HepG2 (cell line): ENCODE measurements around the gene GLE1. TPM values are rescaled to one million over a fixed set of nuclear protein-coding genes. Genes with fewer than 3 reads are reported as not detected.

Source experiments
- ATAC-seq: fragments of 200-7000 bp; cut with Tn5 transposase; 3 replicates; pipeline ENCODE4 v1.9.1; 2020; ENCODE audit warnings: mild to moderate bottlenecking, moderate library complexity
- BruUV-seq: library from RNA; stranded (reverse); fragments of 400-500 nt; replicated peaks from 2 replicates; lab custom pipeline; 2021; lab: Mats Ljungman, UMichigan
- CTCF ChIA-PET: fragments of 300-600 bp; formaldehyde crosslinking; extraction: SDS; loops from one replicate; lab custom pipeline; 2021; ENCODE audit warnings: low total read pairs, inconsistent platforms, low intra/inter-chr PET ratio; lab: Yijun Ruan, JAX
- POLR2A ChIA-PET: fragments of 350-600 bp; sonication (Branson Sonifier 250); formaldehyde crosslinking; loops from one replicate; lab custom pipeline; 2020; ENCODE audit warnings: antibody characterized with exemption, inconsistent platforms; lab: Yijun Ruan, JAX
- DNase-seq: peaks from one replicate; pipeline ENCODE4 v3.0.0-alpha.2; 2015; ENCODE audit warnings: low spot score
- FAIRE-seq: peaks from 3 replicates; lab custom pipeline; 2011; peaks lifted over from hg19 to GRCh38; lab: Jason Lieb, UNC
- H2AFZ ChIP-seq: one replicate; pipeline ENCODE4 v1.6.1; 2011; ENCODE audit warnings: low read length, inconsistent platforms
- H3K27ac ChIP-seq: fragments of 300-600 bp; 3 replicates; pipeline ENCODE4 v1.8.0; 2011; ENCODE audit warnings: mixed run types, mild to moderate bottlenecking, mixed read lengths, low read length, inconsistent platforms; ENCODE audit not compliant: insufficient read depth; ENCODE audit errors: extremely low read length
- H3K27me3 ChIP-seq, 2 experiments: fragments of 200-600 bp in 1 of 2; 2 replicates in 1 of 2; 3 replicates in 1 of 2; pipeline versions ENCODE4 v1.6.0 to v1.8.0; 2011; ENCODE audit warnings: low read length in 2 of 2, mild to moderate bottlenecking in 2 of 2, moderate library complexity in 2 of 2, inconsistent platforms in 1 of 2; ENCODE audit not compliant: insufficient read depth in 2 of 2, control insufficient read depth in 1 of 2
- H3K36me3 ChIP-seq, 2 experiments: fragments of 200-600 bp in 1 of 2; replicated peaks in 1 of 2; 2 replicates in 1 of 2; 3 replicates in 1 of 2; pipeline versions ENCODE4 v1.5.1 to v1.8.0; 2011; ENCODE audit warnings: low read length in 2 of 2, inconsistent platforms in 1 of 2; ENCODE audit not compliant: insufficient read depth in 2 of 2, control insufficient read depth in 1 of 2
- H3K4me1 ChIP-seq: 2 replicates; pipeline ENCODE4 v1.5.1; 2012; ENCODE audit warnings: low read length, inconsistent platforms; ENCODE audit not compliant: insufficient read depth
- H3K4me2 ChIP-seq: 2 replicates; pipeline ENCODE4 v1.6.0; 2011; ENCODE audit warnings: low read depth, low read length, inconsistent platforms
- H3K4me3 ChIP-seq, 3 experiments: fragments of 200-600 bp in 1 of 3; sonication (generic), shearing (Covaris generic) in 1 of 3; replicated peaks in 1 of 3; 2 replicates each; pipeline ENCODE4 v1.5.1; 2011 to 2016; ENCODE audit warnings: low read length in 3 of 3, inconsistent platforms in 2 of 3, low read depth in 2 of 3, mild to moderate bottlenecking in 2 of 3, control low read depth in 1 of 3, mixed read lengths in 1 of 3; ENCODE audit not compliant: insufficient read depth in 1 of 3
- H3K79me2 ChIP-seq: one replicate; pipeline ENCODE4 v1.6.1; 2011; ENCODE audit warnings: low read length, inconsistent platforms; ENCODE audit not compliant: insufficient read depth
- H3K9ac ChIP-seq: 2 replicates; pipeline ENCODE4 v1.6.0; 2011; ENCODE audit warnings: mild to moderate bottlenecking, low read depth, low read length, inconsistent platforms; ENCODE audit not compliant: insufficient read depth
- H3K9me3 ChIP-seq: 2 replicates; pipeline ENCODE4 v1.5.1; 2012; ENCODE audit warnings: mild to moderate bottlenecking, low read length
- H4K20me1 ChIP-seq: 2 replicates; pipeline ENCODE4 v1.6.0; 2011; ENCODE audit warnings: inconsistent platforms, mild to moderate bottlenecking, low read length, moderate library complexity; ENCODE audit not compliant: insufficient read depth
- ELF3 ChIP-seq: IDR thresholded peaks from 2 replicates; pipeline ENCODE4 v1.6.1; 2016; ENCODE audit warnings: missing genetic modification reagents, missing compliant biosample characterization
- KDM6A ChIP-seq: IDR thresholded peaks from 2 replicates; pipeline ENCODE4 v1.6.1; 2016; ENCODE audit warnings: low read depth
- PITX1 ChIP-seq: sonication (generic); formaldehyde crosslinking; IDR thresholded peaks from 2 replicates; pipeline ENCODE4 v1.5.1; 2020; ENCODE audit warnings: mild to moderate bottlenecking, missing genetic modification reagents
- PPARG ChIP-seq: conservative IDR thresholded peaks from 2 replicates; pipeline ENCODE4 v1.6.1; 2016; ENCODE audit warnings: missing biosample characterization, missing genetic modification reagents
- RARG ChIP-seq: sonication (generic); formaldehyde crosslinking; IDR thresholded peaks from 2 replicates; pipeline ENCODE4 v1.4.0; 2020; ENCODE audit warnings: low read depth, mild to moderate bottlenecking, missing genetic modification reagents
- RXRB ChIP-seq: IDR thresholded peaks from 2 replicates; pipeline ENCODE4 v1.6.1; 2016; ENCODE audit warnings: borderline replicate concordance, missing genetic modification reagents, missing compliant biosample characterization
- TAF1 ChIP-seq: sonication (generic); formaldehyde crosslinking; IDR thresholded peaks from 2 replicates; pipeline ENCODE4 v1.4.0; 2020; ENCODE audit warnings: missing genetic modification reagents
- TGIF2 ChIP-seq: IDR thresholded peaks from 2 replicates; pipeline ENCODE4 v1.6.1; 2016; ENCODE audit warnings: control low read depth, missing compliant biosample characterization
- ZFP36L1 ChIP-seq: sonication (generic); formaldehyde crosslinking; IDR thresholded peaks from 2 replicates; pipeline ENCODE4 v1.8.0; 2022; ENCODE audit warnings: mild to moderate bottlenecking, missing genetic modification reagents, moderate library complexity
- ZIK1 ChIP-seq: sonication (generic); formaldehyde crosslinking; IDR thresholded peaks from 2 replicates; pipeline ENCODE4 v1.5.0; 2020; ENCODE audit warnings: mild to moderate bottlenecking, low read depth, missing genetic modification reagents, borderline replicate concordance
- ZNF101 ChIP-seq: sonication (generic); formaldehyde crosslinking; IDR thresholded peaks from 2 replicates; pipeline ENCODE4 v1.4.0; 2020; ENCODE audit warnings: mild to moderate bottlenecking, low read depth, missing genetic modification reagents, borderline replicate concordance
- ZNF225 ChIP-seq: sonication (generic); formaldehyde crosslinking; IDR thresholded peaks from 2 replicates; pipeline ENCODE4 v1.4.0; 2020; ENCODE audit warnings: mild to moderate bottlenecking, missing genetic modification reagents
- ZNF251 ChIP-seq: sonication (generic); formaldehyde crosslinking; IDR thresholded peaks from 2 replicates; pipeline ENCODE4 v1.9.0; 2021; ENCODE audit warnings: mild to moderate bottlenecking, missing genetic modification reagents
- ZNF441 ChIP-seq: sonication (generic); formaldehyde crosslinking; IDR thresholded peaks from 2 replicates; pipeline ENCODE4 v1.7.0; 2021; ENCODE audit warnings: missing genetic modification reagents, borderline replicate concordance
- ZNF570 ChIP-seq: sonication (generic); formaldehyde crosslinking; IDR thresholded peaks from 2 replicates; pipeline ENCODE4 v1.4.0; 2020; ENCODE audit warnings: mild to moderate bottlenecking, missing genetic modification reagents, borderline replicate concordance
- ZNF749 ChIP-seq: sonication (generic); formaldehyde crosslinking; IDR thresholded peaks from 2 replicates; pipeline ENCODE4 v1.8.0; 2022; ENCODE audit warnings: mild to moderate bottlenecking, missing genetic modification reagents, moderate library complexity, borderline replicate concordance
- WGBS: methylation state at CpG from one replicate; pipeline ENCODE4 v1.1.6; 2017; ENCODE audit warnings: low lambda C conversion rate; 5-methylcytosine and 5-hydroxymethylcytosine counted together
- in situ Hi-C: cut with HindIII; loops from 2 replicates; pipeline ENCODE4 v1.10.0; 2017; ENCODE audit warnings: low pct_unique_long_range_greater_than_20kb; ENCODE audit not compliant: extremely low pct_ligation_motif_present
- intact Hi-C: fragments of 100-400 bp; cut with micrococcal nuclease; formaldehyde crosslinking; loops from one replicate; pipeline ENCODE4 v1.10.0; 2022; ENCODE audit not compliant: unreplicated experiment
- polyA plus RNA-seq, 8 experiments: library from polyadenylated mRNA; depleted of rRNA in 3 of 8; stranded (reverse) in 7 of 8; unstranded in 1 of 8; fragments of >200 nt; fragmentation: Illumina TruSeq in 4 of 8; extraction: Trizol in 4 of 8; gene quantifications; 2 replicates each; pipeline versions ENCODE4 v1.2.1 to v1.2.3, GENCODE V29; 2011 to 2016; ENCODE audit warnings: low read depth in 4 of 8, missing spikeins in 1 of 8, mixed read lengths in 1 of 8; ENCODE audit not compliant: insufficient read depth in 1 of 8
- total RNA-seq, 5 experiments: library from RNA; depleted of rRNA; stranded (reverse); fragments of >200 nt; fragmentation: Illumina TruSeq; extraction: Trizol; gene quantifications; 2 replicates each; pipeline ENCODE4 v1.2.3, GENCODE V29; 2016; ENCODE audit warnings: low read depth in 1 of 5
- TF ChIP-seq, protein P1 (sequence below): sonication (generic); formaldehyde crosslinking; conservative IDR thresholded peaks from 2 replicates; pipeline ENCODE4 v1.8.0; 2022; ENCODE audit warnings: low read depth, missing genetic modification reagents
- TF ChIP-seq, protein P2 (sequence below): sonication (generic); formaldehyde crosslinking; conservative IDR thresholded peaks from 2 replicates; pipeline ENCODE4 v1.8.0; 2022; ENCODE audit warnings: missing genetic modification reagents

The GLE1 gene
- total and polyA plus RNA-seq, 2 of the 13 experiments (the other 11 are each of a cell fraction or from before 2014, with no cell fraction given): 14.7 to 28.8 TPM

DNA sequence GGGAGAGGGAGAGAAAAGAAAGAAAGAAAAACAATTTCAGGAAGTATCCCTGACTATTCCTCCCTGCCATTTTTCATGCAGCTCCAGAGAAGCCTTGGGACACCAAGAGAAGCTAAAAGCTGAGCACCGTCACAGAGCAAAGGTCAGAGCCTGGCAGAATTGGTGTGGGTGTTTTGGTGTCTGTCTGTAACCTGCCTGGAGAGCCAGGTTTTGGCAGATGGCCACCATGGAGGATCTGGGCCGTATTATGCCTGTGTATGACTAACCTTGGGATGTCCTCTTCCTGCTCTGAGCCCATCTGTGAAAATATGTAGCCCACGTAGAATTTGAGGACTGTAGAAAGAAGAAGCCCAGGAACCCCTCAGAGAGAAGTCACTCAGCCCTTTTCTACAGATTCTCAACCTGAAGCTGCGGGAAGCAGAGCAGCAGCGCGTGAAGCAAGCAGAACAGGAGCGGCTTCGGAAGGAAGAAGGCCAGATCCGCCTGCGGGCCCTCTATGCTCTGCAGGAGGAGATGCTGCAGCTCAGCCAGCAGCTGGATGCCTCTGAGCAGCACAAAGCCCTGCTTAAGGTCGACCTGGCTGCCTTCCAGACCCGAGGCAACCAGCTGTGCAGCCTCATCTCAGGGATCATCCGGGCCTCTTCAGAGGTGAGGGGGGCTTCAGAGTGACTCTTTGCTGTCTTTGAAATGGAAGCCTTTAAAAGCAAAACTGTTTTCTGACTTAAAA, 18.8 kb downstream of the GLE1 start (continued):
- TF ChIP-seq, protein P1, sequence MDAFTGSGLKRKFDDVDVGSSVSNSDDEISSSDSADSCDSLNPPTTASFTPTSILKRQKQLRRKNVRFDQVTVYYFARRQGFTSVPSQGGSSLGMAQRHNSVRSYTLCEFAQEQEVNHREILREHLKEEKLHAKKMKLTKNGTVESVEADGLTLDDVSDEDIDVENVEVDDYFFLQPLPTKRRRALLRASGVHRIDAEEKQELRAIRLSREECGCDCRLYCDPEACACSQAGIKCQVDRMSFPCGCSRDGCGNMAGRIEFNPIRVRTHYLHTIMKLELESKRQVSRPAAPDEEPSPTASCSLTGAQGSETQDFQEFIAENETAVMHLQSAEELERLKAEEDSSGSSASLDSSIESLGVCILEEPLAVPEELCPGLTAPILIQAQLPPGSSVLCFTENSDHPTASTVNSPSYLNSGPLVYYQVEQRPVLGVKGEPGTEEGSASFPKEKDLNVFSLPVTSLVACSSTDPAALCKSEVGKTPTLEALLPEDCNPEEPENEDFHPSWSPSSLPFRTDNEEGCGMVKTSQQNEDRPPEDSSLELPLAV: no peak
- TF ChIP-seq, protein P2, sequence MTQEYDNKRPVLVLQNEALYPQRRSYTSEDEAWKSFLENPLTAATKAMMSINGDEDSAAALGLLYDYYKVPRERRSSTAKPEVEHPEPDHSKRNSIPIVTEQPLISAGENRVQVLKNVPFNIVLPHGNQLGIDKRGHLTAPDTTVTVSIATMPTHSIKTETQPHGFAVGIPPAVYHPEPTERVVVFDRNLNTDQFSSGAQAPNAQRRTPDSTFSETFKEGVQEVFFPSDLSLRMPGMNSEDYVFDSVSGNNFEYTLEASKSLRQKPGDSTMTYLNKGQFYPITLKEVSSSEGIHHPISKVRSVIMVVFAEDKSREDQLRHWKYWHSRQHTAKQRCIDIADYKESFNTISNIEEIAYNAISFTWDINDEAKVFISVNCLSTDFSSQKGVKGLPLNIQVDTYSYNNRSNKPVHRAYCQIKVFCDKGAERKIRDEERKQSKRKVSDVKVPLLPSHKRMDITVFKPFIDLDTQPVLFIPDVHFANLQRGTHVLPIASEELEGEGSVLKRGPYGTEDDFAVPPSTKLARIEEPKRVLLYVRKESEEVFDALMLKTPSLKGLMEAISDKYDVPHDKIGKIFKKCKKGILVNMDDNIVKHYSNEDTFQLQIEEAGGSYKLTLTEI (CRISPR knock-in tag): no peak
- no peak for TF ChIP-seq RXRB (CRISPR knock-in tag)
- no peak for TF ChIP-seq PPARG (CRISPR knock-in tag)

DNA sequence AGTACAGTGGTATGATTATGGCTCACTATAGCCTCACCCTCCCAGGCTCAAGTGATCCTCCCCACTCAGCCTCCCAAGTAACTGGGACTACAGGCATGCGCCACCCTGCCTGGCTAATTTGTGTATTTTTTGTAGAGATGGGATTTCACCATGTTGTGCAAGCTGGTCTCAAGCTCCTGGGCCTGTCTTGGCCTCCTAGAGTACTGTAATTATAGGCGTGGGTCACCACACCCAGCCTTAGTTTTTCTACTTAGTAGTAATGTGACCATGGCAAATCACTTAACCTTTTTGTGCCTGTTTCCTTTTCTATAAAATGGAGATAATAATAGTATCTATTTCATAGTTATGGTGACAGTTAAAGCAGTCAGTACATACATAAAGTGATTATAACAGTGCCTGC, 22.2 kb downstream of the GLE1 start:
- H2AFZ ChIP-seq: no peak overlapping the region
- no peaks in the 10 kb centered on the region for H3K4me1 ChIP-seq
- in situ Hi-C loops: no loop called here
- no peaks in the 10 kb centered on the region for H3K79me2 ChIP-seq
- no peaks in the 10 kb centered on the region for H3K9me3 ChIP-seq
- no peaks in the 10 kb centered on the region for H4K20me1 ChIP-seq
- no peak for FAIRE-seq
- intact Hi-C loops: no loop called here
- H3K4me3 ChIP-seq: no peak overlapping the region
- TF ChIP-seq KDM6A (no peak), ELF3 (CRISPR knock-in tag) (no peak), ZNF570 (CRISPR knock-in tag) (no peak), ZFP36L1 (CRISPR knock-in tag) (no peak), TAF1 (CRISPR knock-in tag) (no peak), TGIF2 (CRISPR knock-in tag) (no peak), PITX1 (CRISPR knock-in tag) (no peak), RARG (CRISPR knock-in tag) (no peak), ZNF749 (CRISPR knock-in tag) (no peak), ZNF251 (no peak), ZNF225 (no peak), ZNF101 (CRISPR knock-in tag) (no peak), ZIK1 (CRISPR knock-in tag) (no peak), ZNF441 (no peak)
- no peak for DNase-seq
- H3K27ac ChIP-seq: no peak overlapping the region
- H3K9ac ChIP-seq: no peak overlapping the region
- no peak overlapping the region for H3K4me2 ChIP-seq
- H3K36me3 ChIP-seq: peaks cover 13 to 45% of the 10 kb centered on the region in 2 experiments
- POLR2A ChIA-PET: no interaction called here
- CTCF ChIA-PET: no interaction called here
- no peaks in the 10 kb centered on the region for H3K27me3 ChIP-seq
- BruUV-seq: no TSS peak
- ATAC-seq: no peak
- 98% methylated on average over 2 of the region's 2 CpGs for WGBS
